Neutrophil (primary cell): ENCODE results near the gene FRMD7.
"Not testable (repeated sequence)": the region's sequence is repeated elsewhere in the genome, so short reads cannot be mapped to it uniquely, and the experiment has no call there.

Source experiments
- H3K27ac ChIP-seq: fragments of 200-600 bp; sonication (generic); 2 replicates; pipeline ENCODE4 v1.5.1; 2016; ENCODE audit warnings: mild to moderate bottlenecking, moderate library complexity
- H3K27me3 ChIP-seq: fragments of 200-600 bp; sonication (generic); 2 replicates; pipeline ENCODE4 v1.6.0; 2016; ENCODE audit warnings: mild to moderate bottlenecking
- H3K36me3 ChIP-seq: fragments of 200-600 bp; sonication (generic); 2 replicates; pipeline ENCODE4 v1.5.1; 2017
- H3K4me1 ChIP-seq, 2 experiments: fragments of 200-600 bp in 1 of 2; sonication (generic) in 1 of 2; 1 replicate in 1 of 2; 2 replicates in 1 of 2; pipeline versions ENCODE4 v1.5.1 to v1.6.1; 2013 to 2016; ENCODE audit warnings: low read depth in 1 of 2, low read length in 1 of 2, mild to moderate bottlenecking in 1 of 2, moderate library complexity in 1 of 2; ENCODE audit not compliant: control insufficient read depth in 1 of 2, insufficient read depth in 1 of 2
- H3K4me3 ChIP-seq, 2 experiments: fragments of 200-600 bp in 1 of 2; sonication (generic) in 1 of 2; 1 replicate in 1 of 2; 2 replicates in 1 of 2; pipeline ENCODE4 v1.5.1; 2013 to 2016; ENCODE audit warnings: low read depth in 1 of 2, low read length in 1 of 2, mild to moderate bottlenecking in 1 of 2, moderate library complexity in 1 of 2
- H3K9me3 ChIP-seq: fragments of 200-600 bp; sonication (generic); 2 replicates; pipeline ENCODE4 v1.5.1; 2016
- CTCF ChIP-seq: fragments of 200-600 bp; sonication (generic); IDR thresholded peaks from 2 replicates; pipeline ENCODE4 v1.5.1; 2016; ENCODE audit warnings: antibody characterized with exemption

The FRMD7 gene

DNA sequence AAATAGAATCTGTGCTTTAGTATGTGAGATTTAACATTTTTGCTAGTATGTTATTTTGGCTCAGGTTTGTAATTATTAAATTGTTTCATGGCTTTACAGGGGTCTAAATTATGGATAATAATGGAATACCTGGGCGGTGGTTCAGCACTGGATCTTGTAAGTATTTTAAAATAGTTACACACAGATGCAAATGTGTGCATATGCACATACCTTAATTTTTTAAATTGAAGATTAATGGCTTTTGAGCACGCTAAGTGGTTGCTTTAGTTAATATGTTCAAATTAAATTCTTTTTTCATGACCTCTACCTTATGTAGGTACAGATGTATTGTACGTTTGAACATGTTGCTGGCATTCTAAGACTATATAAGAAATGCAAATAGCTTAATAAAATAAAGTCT, 64.5 kb downstream of the FRMD7 start:
- Histone ChIP-seq H3K9me3 (no peaks in the 10 kb centered on the region), H3K4me1 (no peaks in the 10 kb centered on the region), H3K27me3 (no peaks in the 10 kb centered on the region), H3K36me3 (no peaks in the 10 kb centered on the region), H3K4me3 (no peak overlapping the region), H3K27ac (no peak overlapping the region)
- no peak for TF ChIP-seq CTCF

- Histone ChIP-seq H3K4me3 (no peak overlapping the region), H3K4me1 (no peaks in the 10 kb centered on the region), H3K36me3 (no peaks in the 10 kb centered on the region), H3K27me3 (no peaks in the 10 kb centered on the region), H3K27ac (no peak overlapping the region), H3K9me3 (no peaks in the 10 kb centered on the region)
- TF ChIP-seq CTCF = no peak
Measured at GRCh38 chrX:132059973-132060540, 67.8 kb downstream of the FRMD7 start.

GRCh38 chrX:132058975-132059374, 68.8 kb downstream of the FRMD7 start:
- Histone ChIP-seq H3K9me3 (no peaks in the 10 kb centered on the region), H3K27me3 (no peaks in the 10 kb centered on the region), H3K4me1 (no peaks in the 10 kb centered on the region), H3K36me3 (no peaks in the 10 kb centered on the region), H3K4me3 (no peak overlapping the region), H3K27ac (no peak overlapping the region)
- no peak for TF ChIP-seq CTCF

DNA sequence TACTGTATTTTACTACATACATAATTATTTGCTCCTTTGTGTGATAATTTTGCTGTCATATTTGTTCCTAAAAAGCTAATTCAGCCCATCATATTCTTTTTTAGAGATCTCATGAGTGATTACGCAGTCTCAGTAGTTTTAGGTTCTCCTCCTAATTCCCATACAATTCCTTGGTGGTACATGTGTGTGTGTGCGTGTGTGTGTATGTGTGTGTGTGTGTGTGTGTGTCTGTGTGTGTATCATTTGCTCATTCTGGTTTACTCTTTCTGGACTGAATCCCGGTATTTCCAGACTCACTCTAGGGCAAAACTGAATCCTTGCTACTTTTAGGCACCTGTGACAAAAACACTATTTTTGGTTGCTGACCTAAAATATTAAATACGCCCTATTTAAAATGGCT, 69.8 kb downstream of the FRMD7 start:
- H3K27ac ChIP-seq = no peak overlapping the region
- H3K36me3 ChIP-seq = no peaks in the 10 kb centered on the region
- no peaks in the 10 kb centered on the region for H3K9me3 ChIP-seq
- no peak overlapping the region for H3K4me3 ChIP-seq
- H3K27me3 ChIP-seq = no peaks in the 10 kb centered on the region
- H3K4me1 ChIP-seq = no peaks in the 10 kb centered on the region
- TF ChIP-seq CTCF = no peak

GRCh38 chrX:132051778-132052177, 76.0 kb downstream of the FRMD7 start:
- not testable (repeated sequence) for H3K4me1 ChIP-seq, H3K4me3 ChIP-seq, H3K27me3 ChIP-seq, H3K9me3 ChIP-seq, H3K36me3 ChIP-seq, H3K27ac ChIP-seq

GRCh38 chrX:132046533-132046932, 81.3 kb downstream of the FRMD7 start:
- Histone ChIP-seq H3K27ac (no peak overlapping the region), H3K36me3 (no peaks in the 10 kb centered on the region), H3K4me1 (peaks cover 0 to 10% of the 10 kb centered on the region in 2 experiments), H3K9me3 (no peaks in the 10 kb centered on the region), H3K4me3 (no peak overlapping the region), H3K27me3 (no peaks in the 10 kb centered on the region)
- TF ChIP-seq CTCF = no peak
